K562 (cell line): ENCODE results near the gene IFIT2. TPM values are rescaled to one million over a fixed set of nuclear protein-coding genes. Genes with fewer than 3 reads are reported as not detected.

ENCODE experiments used
- ATAC-seq: fragments of 200-7000 bp; cut with Tn5 transposase; 3 replicates; pipeline ENCODE4 v1.9.1; 2020; ENCODE audit warnings: moderate library complexity
- BruUV-seq: library from RNA; stranded (reverse); fragments of 400-500 nt; replicated peaks from 2 replicates; lab custom pipeline; 2021; lab: Mats Ljungman, UMichigan
- CTCF ChIA-PET: fragments of 300-600 bp; formaldehyde crosslinking; extraction: SDS; loops from one replicate; lab custom pipeline; 2021; ENCODE audit warnings: low intra/inter-chr PET ratio; lab: Yijun Ruan, JAX
- POLR2A ChIA-PET: fragments of 300-600, 350-650 bp; sonication (Branson Sonifier 250); formaldehyde crosslinking; extraction: SDS; loops from one replicate; lab custom pipeline; 2021; ENCODE audit warnings: antibody characterized with exemption, inconsistent platforms; lab: Yijun Ruan, JAX
- DNase-seq, 4 experiments: peaks; one replicate each; pipeline versions ENCODE4 v3.0.0 to v3.0.0-alpha.2; 2011 to 2018; ENCODE audit warnings: low spot score in 3 of 4, mixed read lengths in 3 of 4; ENCODE audit errors: extremely low read depth in 1 of 4
- FAIRE-seq: peaks from 2 replicates; lab custom pipeline; 2011; peaks lifted over from hg19 to GRCh38; lab: Jason Lieb, UNC
- H2AFZ ChIP-seq: 2 replicates; pipeline ENCODE4 v1.6.0; 2011; ENCODE audit warnings: low read depth, low read length, control low read depth, inconsistent platforms
- H3K27ac ChIP-seq: fragments of 200-600 bp; 3 replicates; pipeline ENCODE4 v1.8.0; 2011; ENCODE audit warnings: low read depth, mild to moderate bottlenecking, control low read depth, inconsistent platforms, low read length, moderate library complexity, mixed read lengths; ENCODE audit errors: extremely low read depth
- H3K27me3 ChIP-seq, 2 experiments: fragments of 300-600 bp in 1 of 2; 2 replicates in 1 of 2; 3 replicates in 1 of 2; pipeline versions ENCODE4 v1.6.0 to v1.8.0; 2011; ENCODE audit warnings: inconsistent platforms in 2 of 2, low read length in 2 of 2, mild to moderate bottlenecking in 1 of 2, mixed read lengths in 1 of 2, moderate library complexity in 1 of 2; ENCODE audit not compliant: control insufficient read depth in 2 of 2, insufficient read depth in 2 of 2
- H3K36me3 ChIP-seq: fragments of 300-600 bp; 3 replicates; pipeline ENCODE4 v1.8.0; 2011; ENCODE audit warnings: mild to moderate bottlenecking, low read length, inconsistent platforms; ENCODE audit not compliant: control insufficient read depth, insufficient read depth
- H3K4me1 ChIP-seq, 2 experiments: fragments of 200-600 bp in 1 of 2; replicated peaks in 1 of 2; 2 replicates in 1 of 2; 3 replicates in 1 of 2; pipeline versions ENCODE4 v1.5.1 to v1.8.0; 2011; ENCODE audit warnings: inconsistent platforms in 2 of 2, low read length in 2 of 2, mild to moderate bottlenecking in 1 of 2, mixed read lengths in 1 of 2, moderate library complexity in 1 of 2; ENCODE audit not compliant: control insufficient read depth in 2 of 2, insufficient read depth in 2 of 2
- H3K4me2 ChIP-seq: 2 replicates; pipeline ENCODE4 v1.6.1; 2011; ENCODE audit warnings: low read length, control low read depth, inconsistent platforms, mixed read lengths; ENCODE audit not compliant: insufficient read depth
- H3K4me3 ChIP-seq: fragments of 200-600 bp; sonication (generic), shearing (Covaris generic); 2 replicates; pipeline ENCODE4 v1.5.1; 2016; ENCODE audit warnings: control low read depth, inconsistent platforms
- H3K79me2 ChIP-seq: fragments of 200-600 bp; 3 replicates; pipeline ENCODE4 v1.8.0; 2011; ENCODE audit warnings: low read length, inconsistent platforms; ENCODE audit not compliant: control insufficient read depth, insufficient read depth
- H3K9ac ChIP-seq, 2 experiments: 2 replicates each; pipeline versions ENCODE4 v1.6.0 to v1.6.1; 2011; ENCODE audit warnings: low read depth in 2 of 2, low read length in 2 of 2, control low read depth in 1 of 2, inconsistent platforms in 1 of 2, mild to moderate bottlenecking in 1 of 2, mixed read lengths in 1 of 2; ENCODE audit not compliant: insufficient read depth in 1 of 2
- H3K9me1 ChIP-seq: one replicate; pipeline ENCODE4 v1.6.0; 2011; ENCODE audit warnings: inconsistent platforms, mild to moderate bottlenecking, low read length, moderate library complexity; ENCODE audit not compliant: control insufficient read depth, insufficient read depth
- H3K9me3 ChIP-seq: replicated peaks from 2 replicates; pipeline ENCODE4 v1.5.1; 2011; ENCODE audit warnings: low read depth, low read length, inconsistent platforms; ENCODE audit not compliant: control insufficient read depth, insufficient read depth
- H4K20me1 ChIP-seq: replicated peaks from 2 replicates; pipeline ENCODE4 v1.6.1; 2011; ENCODE audit warnings: low read length, inconsistent platforms, mixed read lengths; ENCODE audit not compliant: control insufficient read depth, insufficient read depth
- NFE2 ChIP-seq: IDR thresholded peaks from 2 replicates; pipeline ENCODE4 v1.6.1; 2014; ENCODE audit warnings: antibody characterized with exemption, low read depth
- RBM17 ChIP-seq: fragments of 200-400 bp; formaldehyde crosslinking; IDR thresholded peaks from 2 replicates; pipeline ENCODE4 v1.6.1; 2017; ENCODE audit warnings: low read depth, mild to moderate bottlenecking, low read length, borderline replicate concordance
- ZNF239 ChIP-seq: fragments of 250-450 bp; sonication (Bioruptor Pico); IDR thresholded peaks from 2 replicates; pipeline ENCODE4 v1.4.0; 2020; ENCODE audit warnings: mild to moderate bottlenecking
- WGBS: fragments of 100-300 bp; shearing (Covaris generic); methylation state at CpG from one replicate; pipeline ENCODE4 v1.1.6; 2016; ENCODE audit warnings: low coverage, mixed read lengths; ENCODE audit not compliant: insufficient coverage; ENCODE audit errors: missing lambda C conversion rate; 5-methylcytosine and 5-hydroxymethylcytosine counted together
- in situ Hi-C: fragments of 300-500 bp; cut with MboI; formaldehyde crosslinking; loops from 4 replicates; pipeline ENCODE4 v1.15.0; 2018; ENCODE audit warnings: inconsistent platforms, mixed read lengths
- intact Hi-C: fragments of 100-400 bp; cut with micrococcal nuclease; formaldehyde crosslinking; loops from 2 replicates; pipeline ENCODE4 v1.14.2; 2022
- polyA plus RNA-seq, 8 experiments: library from polyadenylated mRNA; depleted of rRNA in 4 of 8; stranded (reverse) in 5 of 8; unstranded in 3 of 8; fragments of >200 nt; fragmentation: Nextera tagmentation in 2 of 8; fragmentation: Illumina TruSeq in 1 of 8; extraction: Ambion mirVana in 2 of 8; extraction: Trizol in 1 of 8; gene quantifications; 2 replicates each; pipeline versions ENCODE4 v1.2.1 to v1.2.3, GENCODE V29; 2011 to 2014; ENCODE audit warnings: inconsistent platforms in 1 of 8, missing spikeins in 1 of 8
- total RNA-seq, 7 experiments: library from RNA; depleted of rRNA in 6 of 7; stranded (reverse); fragments of >200 nt in 6 of 7; fragmentation: Illumina TruSeq in 2 of 7; extraction: Trizol in 2 of 7; gene quantifications; 2 replicates each; pipeline versions ENCODE4 v1.2.1 to v1.2.3, GENCODE V29; 2011 to 2021; ENCODE audit warnings: low replicate concordance in 1 of 7
- TF ChIP-seq, protein P1 (sequence below): fragments of 450-650 bp; conservative IDR thresholded peaks from 2 replicates; pipeline ENCODE4 v1.6.1; 2016; ENCODE audit warnings: missing genetic modification characterization, low read depth, mild to moderate bottlenecking, missing compliant biosample characterization, moderate library complexity

IFIT2 gene
- total and polyA plus RNA-seq, 9 of the 15 experiments (the other 6 are each of a cell fraction or from before 2014, with no cell fraction given): 0.03 to 0.25 (median 0.10) TPM; not detected in 1

DNA sequence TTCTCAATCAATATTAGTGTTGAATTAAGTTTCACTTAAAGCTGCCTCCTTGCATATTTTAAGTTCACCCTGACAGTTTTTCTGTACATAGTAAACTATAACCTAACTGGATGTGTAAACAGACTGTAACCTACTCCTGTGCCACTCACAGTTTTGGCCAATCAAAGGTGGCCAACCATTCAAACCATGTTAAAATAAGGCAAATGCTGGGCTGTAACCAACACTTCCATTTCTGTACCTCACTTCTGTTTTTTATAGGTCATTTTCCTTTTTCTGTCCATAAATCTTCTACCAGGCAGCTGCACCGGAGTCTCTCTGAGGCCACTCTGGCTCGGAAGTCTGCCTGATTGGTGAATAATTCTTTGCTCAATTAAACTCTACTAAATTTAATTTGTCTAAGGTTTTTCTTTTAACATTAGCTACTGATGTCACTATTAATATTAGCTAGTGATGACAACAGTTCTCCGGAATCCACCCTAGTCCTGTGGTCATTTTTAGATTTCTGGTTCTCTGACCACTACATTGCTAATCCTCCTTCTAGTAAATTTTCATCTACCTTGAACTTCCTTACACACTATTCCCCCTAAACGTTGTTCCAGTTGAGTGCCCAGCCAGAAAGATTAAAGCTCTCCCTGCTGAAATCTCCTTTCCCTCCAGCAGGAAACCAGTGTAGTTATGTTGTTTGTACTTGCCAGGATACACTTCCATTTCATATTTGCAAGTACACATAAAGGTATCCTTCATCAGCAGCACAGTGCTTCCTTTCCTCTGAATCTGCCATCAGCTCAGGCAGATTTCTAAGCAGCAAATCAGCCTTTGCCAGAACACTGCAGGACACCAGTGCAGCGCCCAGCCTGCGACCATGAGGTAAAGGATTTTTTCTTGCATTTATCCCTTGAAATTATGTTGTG is 18.6 kb upstream of the IFIT2 start:
- no peak overlapping the region for H3K4me2 ChIP-seq
- no peak for DNase-seq
- TF ChIP-seq NFE2 (no peak), ZNF239 (CRISPR knock-in tag) (no peak), RBM17 (no peak)
- TF ChIP-seq, protein P1, sequence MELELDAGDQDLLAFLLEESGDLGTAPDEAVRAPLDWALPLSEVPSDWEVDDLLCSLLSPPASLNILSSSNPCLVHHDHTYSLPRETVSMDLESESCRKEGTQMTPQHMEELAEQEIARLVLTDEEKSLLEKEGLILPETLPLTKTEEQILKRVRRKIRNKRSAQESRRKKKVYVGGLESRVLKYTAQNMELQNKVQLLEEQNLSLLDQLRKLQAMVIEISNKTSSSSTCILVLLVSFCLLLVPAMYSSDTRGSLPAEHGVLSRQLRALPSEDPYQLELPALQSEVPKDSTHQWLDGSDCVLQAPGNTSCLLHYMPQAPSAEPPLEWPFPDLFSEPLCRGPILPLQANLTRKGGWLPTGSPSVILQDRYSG (tag): no peak
- FAIRE-seq: no peak
- no peaks in the 10 kb centered on the region for H3K9me1 ChIP-seq
- in situ Hi-C loops: no loop called here
- H4K20me1 ChIP-seq: no peaks in the 10 kb centered on the region
- BruUV-seq: no TSS peak
- no peaks in the 10 kb centered on the region for H3K9me3 ChIP-seq
- no peaks in the 10 kb centered on the region for H3K4me1 ChIP-seq
- POLR2A ChIA-PET: no interaction called here
- CTCF ChIA-PET: no interaction called here
- intact Hi-C loops: no loop called here
- no peaks in the 10 kb centered on the region for H3K27me3 ChIP-seq
- no peaks in the 10 kb centered on the region for H3K36me3 ChIP-seq
- no peak overlapping the region for H2AFZ ChIP-seq
- H3K9ac ChIP-seq: no peak overlapping the region
- no peak for ATAC-seq
- H3K79me2 ChIP-seq: no peaks in the 10 kb centered on the region
- no peak overlapping the region for H3K4me3 ChIP-seq
- WGBS: 4% methylated on average over 4 of the region's 6 CpGs
- no peak overlapping the region for H3K27ac ChIP-seq
